Hepatocyte (in vitro differentiated cells): Measurements from ENCODE around the gene CDADC1. TPM values are rescaled to one million over a fixed set of nuclear protein-coding genes. Genes with fewer than 3 reads are reported as not detected.

Experiments
- DNase-seq: peaks from one replicate; pipeline ENCODE4 v3.0.0-alpha.2; 2016; ENCODE audit warnings: low spot score
- H2AFZ ChIP-seq: fragments of 200-600 bp; sonication (generic); 2 replicates; pipeline ENCODE4 v1.6.0; 2016; ENCODE audit warnings: antibody characterized with exemption, mild to moderate bottlenecking
- H3K27ac ChIP-seq: fragments of 200-600 bp; sonication (generic); 2 replicates; pipeline ENCODE4 v1.5.1; 2016; ENCODE audit warnings: mild to moderate bottlenecking
- H3K27me3 ChIP-seq: fragments of 200-600 bp; sonication (generic); 2 replicates; pipeline ENCODE4 v1.6.1; 2016
- H3K36me3 ChIP-seq: fragments of 200-600 bp; sonication (generic); replicated peaks from 2 replicates; pipeline ENCODE4 v1.5.1; 2016; ENCODE audit warnings: low read depth; ENCODE audit not compliant: insufficient read depth
- H3K4me1 ChIP-seq: fragments of 200-600 bp; sonication (generic); 2 replicates; pipeline ENCODE4 v1.5.1; 2016; ENCODE audit warnings: mild to moderate bottlenecking, moderate library complexity; ENCODE audit not compliant: insufficient read depth
- H3K4me2 ChIP-seq: fragments of 200-600 bp; sonication (generic); 2 replicates; pipeline ENCODE4 v1.6.0; 2016
- H3K4me3 ChIP-seq: fragments of 200-600 bp; sonication (generic); 2 replicates; pipeline ENCODE4 v1.5.1; 2016; ENCODE audit warnings: mild to moderate bottlenecking
- H3K79me2 ChIP-seq: fragments of 200-600 bp; sonication (generic); 2 replicates; pipeline ENCODE4 v1.6.0; 2017; ENCODE audit warnings: mild to moderate bottlenecking
- H3K9me2 ChIP-seq: fragments of 200-600 bp; sonication (generic); replicated peaks from 2 replicates; pipeline ENCODE4 v1.6.0; 2017; ENCODE audit warnings: mild to moderate bottlenecking; ENCODE audit not compliant: insufficient read depth
- H3K9me3 ChIP-seq: fragments of 200-600 bp; sonication (generic); 2 replicates; pipeline ENCODE4 v1.5.1; 2016; ENCODE audit warnings: low read depth, mild to moderate bottlenecking
- H4K20me1 ChIP-seq: fragments of 200-600 bp; sonication (generic); 2 replicates; pipeline ENCODE4 v1.6.0; 2016; ENCODE audit warnings: mild to moderate bottlenecking; ENCODE audit not compliant: insufficient read depth, poor library complexity, severe bottlenecking
- EZH2 ChIP-seq: fragments of 200-600 bp; sonication (generic); IDR thresholded peaks from 2 replicates; pipeline ENCODE4 v1.6.1; 2016; ENCODE audit warnings: antibody characterized with exemption, mild to moderate bottlenecking, borderline replicate concordance
- EZH2phosphoT487 ChIP-seq: fragments of 200-600 bp; sonication (generic); IDR thresholded peaks from one replicate; pipeline ENCODE4 v1.6.1; 2018; ENCODE audit warnings: antibody characterized with exemption, mild to moderate bottlenecking, low read depth, moderate library complexity; ENCODE audit not compliant: unreplicated experiment, severe bottlenecking
- WGBS: methylation state at CpG from one replicate; pipeline ENCODE4 v1.1.6; 2016; ENCODE audit warnings: low lambda C conversion rate; ENCODE audit errors: missing lambda C conversion rate; 5-methylcytosine and 5-hydroxymethylcytosine counted together
- polyA plus RNA-seq: library from polyadenylated mRNA; unstranded; fragments of >200 nt; fragmentation: Nextera tagmentation; extraction: Ambion mirVana; gene quantifications from 2 replicates; pipeline ENCODE4 v1.2.1, GENCODE V29; 2016
- total RNA-seq: library from RNA; depleted of rRNA; stranded (reverse); fragments of >200 nt; gene quantifications from 2 replicates; pipeline ENCODE4 v1.2.3, GENCODE V29; 2014
- TF ChIP-seq, protein P1 (sequence below): fragments of 200-600 bp; sonication (generic); IDR thresholded peaks from 2 replicates; pipeline ENCODE4 v1.5.1; 2016; ENCODE audit warnings: antibody characterized with exemption, mild to moderate bottlenecking; ENCODE audit not compliant: poor library complexity

CDADC1 gene
- total and polyA plus RNA-seq, 2 experiments from 2014 or later: 4.0 to 7.3 TPM

DNA sequence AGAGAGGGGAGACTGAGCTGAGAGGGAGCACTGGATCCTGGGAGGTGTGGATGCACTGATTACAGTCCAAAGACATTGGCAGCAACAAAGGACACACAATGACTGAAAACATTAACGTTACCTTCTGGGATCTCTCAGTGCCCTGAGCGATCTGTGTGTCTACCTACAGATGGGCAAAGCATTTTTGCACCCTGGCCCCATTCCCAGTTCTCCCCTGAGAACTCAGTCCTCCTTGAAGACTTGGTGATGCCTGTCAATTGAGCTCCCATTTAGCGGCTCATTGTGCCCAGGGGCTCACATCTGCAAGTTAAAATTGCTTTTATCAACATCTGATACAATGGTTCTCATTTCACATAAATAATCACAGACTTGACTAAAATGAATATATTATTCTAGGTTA, 62.5 kb downstream of the CDADC1 start:
- TF ChIP-seq EZH2 (no peak), EZH2phosphoT487 (no peak)
- TF ChIP-seq, protein P1, sequence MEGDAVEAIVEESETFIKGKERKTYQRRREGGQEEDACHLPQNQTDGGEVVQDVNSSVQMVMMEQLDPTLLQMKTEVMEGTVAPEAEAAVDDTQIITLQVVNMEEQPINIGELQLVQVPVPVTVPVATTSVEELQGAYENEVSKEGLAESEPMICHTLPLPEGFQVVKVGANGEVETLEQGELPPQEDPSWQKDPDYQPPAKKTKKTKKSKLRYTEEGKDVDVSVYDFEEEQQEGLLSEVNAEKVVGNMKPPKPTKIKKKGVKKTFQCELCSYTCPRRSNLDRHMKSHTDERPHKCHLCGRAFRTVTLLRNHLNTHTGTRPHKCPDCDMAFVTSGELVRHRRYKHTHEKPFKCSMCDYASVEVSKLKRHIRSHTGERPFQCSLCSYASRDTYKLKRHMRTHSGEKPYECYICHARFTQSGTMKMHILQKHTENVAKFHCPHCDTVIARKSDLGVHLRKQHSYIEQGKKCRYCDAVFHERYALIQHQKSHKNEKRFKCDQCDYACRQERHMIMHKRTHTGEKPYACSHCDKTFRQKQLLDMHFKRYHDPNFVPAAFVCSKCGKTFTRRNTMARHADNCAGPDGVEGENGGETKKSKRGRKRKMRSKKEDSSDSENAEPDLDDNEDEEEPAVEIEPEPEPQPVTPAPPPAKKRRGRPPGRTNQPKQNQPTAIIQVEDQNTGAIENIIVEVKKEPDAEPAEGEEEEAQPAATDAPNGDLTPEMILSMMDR: no peak
- H3K9me3 ChIP-seq: no peaks in the 10 kb centered on the region
- no peak overlapping the region for H3K27ac ChIP-seq
- peaks cover 24% of the 10 kb centered on the region for H3K4me1 ChIP-seq
- no peak for DNase-seq
- no peaks in the 10 kb centered on the region for H3K27me3 ChIP-seq
- no peak overlapping the region for H3K4me3 ChIP-seq
- no peaks in the 10 kb centered on the region for H3K9me2 ChIP-seq
- H2AFZ ChIP-seq: no peak overlapping the region
- no peaks in the 10 kb centered on the region for H3K79me2 ChIP-seq
- H3K4me2 ChIP-seq: no peak overlapping the region
- H4K20me1 ChIP-seq: no peaks in the 10 kb centered on the region
- H3K36me3 ChIP-seq: no peaks in the 10 kb centered on the region
- 79% methylated on average over 3 of the region's 3 CpGs for WGBS

DNA sequence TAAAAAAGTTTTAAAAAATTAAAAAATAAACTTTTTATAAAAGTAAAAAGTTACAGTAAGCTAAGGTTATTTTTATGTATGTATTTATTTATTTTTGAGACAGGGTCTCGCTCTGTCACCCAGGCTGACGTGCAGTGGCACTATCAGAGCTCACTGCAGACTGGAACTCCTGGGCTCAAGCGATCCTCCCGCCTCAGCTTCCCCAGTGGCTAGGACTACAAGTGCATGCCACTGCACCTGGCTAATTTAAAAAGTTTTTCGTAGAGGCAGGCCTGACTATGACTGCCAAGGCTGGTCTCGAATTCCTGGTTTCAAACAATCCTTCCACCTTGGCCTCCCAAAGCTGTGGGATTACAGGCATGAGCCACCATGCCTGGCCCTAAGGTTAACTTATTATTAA, 64.1 kb downstream of the CDADC1 start:
- no peaks in the 10 kb centered on the region for H3K36me3 ChIP-seq

GRCh38 chr13:49314344-49314882, 66.7 kb downstream of the CDADC1 start:
- no peaks in the 10 kb centered on the region for H3K9me3 ChIP-seq
- H3K27ac ChIP-seq: peak overlapping the region; percentile 79
- WGBS: 80% methylated on average over 6 of the region's 6 CpGs
- peaks cover 11% of the 10 kb centered on the region for H3K4me1 ChIP-seq
- no peak for DNase-seq
- no peak overlapping the region for H3K4me3 ChIP-seq
- no peaks in the 10 kb centered on the region for H3K9me2 ChIP-seq
- no peak overlapping the region for H2AFZ ChIP-seq
- H3K27me3 ChIP-seq: no peaks in the 10 kb centered on the region
- H3K36me3 ChIP-seq: no peaks in the 10 kb centered on the region
- no peaks in the 10 kb centered on the region for H4K20me1 ChIP-seq
- H3K79me2 ChIP-seq: no peaks in the 10 kb centered on the region
- TF ChIP-seq EZH2phosphoT487 (no peak), EZH2 (no peak)
- TF ChIP-seq, protein P1: no peak
- peak overlapping the region; percentile 45 for H3K4me2 ChIP-seq

More for the DNA sequence above, 64.1 kb downstream of the CDADC1 start:
- H4K20me1 ChIP-seq: no peaks in the 10 kb centered on the region
- no peak overlapping the region for H3K4me3 ChIP-seq
- H3K9me3 ChIP-seq: no peaks in the 10 kb centered on the region
- no peaks in the 10 kb centered on the region for H3K79me2 ChIP-seq
- peaks cover 24% of the 10 kb centered on the region for H3K4me1 ChIP-seq
- no peak overlapping the region for H3K27ac ChIP-seq
- H3K9me2 ChIP-seq: no peaks in the 10 kb centered on the region
- WGBS: 97% methylated on average over 6 of the region's 6 CpGs
- no peak for DNase-seq
- TF ChIP-seq, protein P1: no peak
- H3K4me2 ChIP-seq: no peak overlapping the region
- H2AFZ ChIP-seq: no peak overlapping the region
- H3K27me3 ChIP-seq: no peaks in the 10 kb centered on the region

- Histone ChIP-seq H3K9me3 (no peaks in the 10 kb centered on the region), H3K79me2 (no peaks in the 10 kb centered on the region), H3K9me2 (no peaks in the 10 kb centered on the region), H3K27me3 (no peaks in the 10 kb centered on the region), H3K36me3 (no peaks in the 10 kb centered on the region), H4K20me1 (no peaks in the 10 kb centered on the region), H3K4me1 (peaks cover 11% of the 10 kb centered on the region), H3K4me2 (no peak overlapping the region), H3K4me3 (no peak overlapping the region), H2AFZ (no peak overlapping the region), H3K27ac (no peak overlapping the region)
- no peak for TF ChIP-seq EZH2phosphoT487
- TF ChIP-seq EZH2: no peak
- TF ChIP-seq, protein P1: no peak
- 88% methylated on average over 3 of the region's 3 CpGs for whole genome bisulfite sequencing
- DNase-seq: no peak
Observed at GRCh38 chr13:49315036-49315565, 67.4 kb downstream of the CDADC1 start.
